ENCODE measurements around the gene PPP1R37.

DNA sequence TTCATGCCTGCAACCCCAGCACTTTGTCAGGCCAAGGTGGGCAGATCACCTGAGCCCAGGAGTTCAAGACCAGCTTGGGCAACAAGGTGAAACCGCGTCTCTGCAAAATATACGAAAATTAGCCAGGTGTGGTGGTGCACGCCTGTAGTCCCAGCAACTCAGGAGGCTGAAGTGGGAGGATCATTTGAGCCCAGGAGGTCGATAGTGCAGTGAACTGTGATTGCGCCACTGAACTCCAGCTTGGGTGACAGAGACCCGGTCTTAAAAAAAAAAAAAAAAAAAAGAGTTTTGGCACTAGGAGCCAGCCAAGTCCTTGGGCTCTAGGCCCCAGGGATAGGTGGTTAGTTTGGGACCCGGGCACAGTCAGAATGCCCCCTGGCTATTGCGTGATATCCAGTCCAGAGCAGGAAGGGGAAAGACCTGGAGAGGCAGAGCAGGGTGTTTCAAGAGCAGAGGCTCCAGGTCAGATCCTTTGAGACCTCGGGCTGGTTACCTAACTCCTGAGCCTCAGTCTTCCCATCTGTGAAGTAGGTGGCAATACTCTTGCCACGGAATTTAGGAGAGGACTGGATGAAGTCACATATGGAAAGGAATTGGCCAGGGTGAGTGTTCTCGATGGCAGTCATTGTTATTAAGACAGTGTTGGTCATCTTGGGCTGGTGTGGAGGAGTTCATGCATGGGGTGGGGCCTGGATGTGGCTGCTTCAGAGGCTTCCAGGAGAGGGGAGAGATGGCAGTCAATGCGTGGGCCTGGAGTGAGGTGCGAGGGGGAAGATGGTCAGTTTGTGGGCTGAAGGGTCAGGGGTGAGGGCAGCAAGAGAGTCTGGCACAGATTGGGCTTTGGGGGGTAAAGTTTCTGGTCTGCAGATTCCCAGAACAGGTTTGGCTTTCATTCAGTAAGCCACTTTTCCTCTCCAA is 2.8 kb downstream of the PPP1R37 start:
- TF ChIP-seq SIN3A (IDR thresholded peaks at IDR 0.05; ENCODE audit: borderline replicate concordance, insufficient read depth, low read length) (no peak), POLR2AphosphoS5 (IDR thresholded peaks at IDR 0.05; ENCODE audit: low read depth, low read length) (no peak)
